Measurements from ENCODE around the gene CLCA1. TPM values are rescaled to one million over a fixed set of nuclear protein-coding genes. Genes with fewer than 3 reads are reported as not detected.

CLCA1 gene
- polyA plus RNA-seq, 1 donor from 2014 or later: not detected

- H3K36me3 Mint-ChIP-seq: no peaks in the 10 kb centered on the region
- no peak overlapping the region for H3K4me3 Mint-ChIP-seq
- H3K27ac Mint-ChIP-seq: no peak overlapping the region
- H3K27me3 Mint-ChIP-seq: peaks cover 2% of the 10 kb centered on the region
- H3K9me3 Mint-ChIP-seq: no peaks in the 10 kb centered on the region
- H3K4me1 Mint-ChIP-seq: peaks cover 0 to 2% (median 0%) of the 10 kb centered on the region in 3 donors
Measured at GRCh38 chr1:86447198-86447790, 21.4 kb upstream of the CLCA1 start.

- H3K4me3 Mint-ChIP-seq: no peak overlapping the region
- H3K27me3 Mint-ChIP-seq: peaks cover 2% of the 10 kb centered on the region
- no peak overlapping the region for H3K27ac Mint-ChIP-seq
- no peaks in the 10 kb centered on the region for H3K36me3 Mint-ChIP-seq
- peaks cover 0 to 2% (median 0%) of the 10 kb centered on the region in 3 donors for H3K4me1 Mint-ChIP-seq
- H3K9me3 Mint-ChIP-seq: no peaks in the 10 kb centered on the region
Measured at GRCh38 chr1:86448670-86449069, 20.1 kb upstream of the CLCA1 start.

DNA sequence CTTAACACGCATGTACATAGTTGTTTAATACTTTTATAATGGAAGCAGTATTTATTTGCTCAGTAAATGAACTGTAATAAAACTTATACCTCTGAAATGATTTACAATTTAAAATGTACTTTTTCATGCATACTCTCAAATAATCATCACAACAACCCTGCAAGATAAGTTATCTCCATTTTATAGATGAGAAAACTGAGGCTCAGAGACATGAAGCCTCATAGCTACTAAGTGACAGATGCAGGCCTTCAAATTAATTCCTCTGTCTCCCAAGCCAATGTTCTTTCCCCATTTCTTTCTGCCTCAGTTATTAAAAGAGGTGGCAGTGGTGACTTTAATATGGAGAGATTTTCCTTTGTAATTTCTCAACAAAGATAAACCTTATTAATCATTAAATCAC lies 19.6 kb upstream of the CLCA1 start:
- H3K27me3 Mint-ChIP-seq: peaks cover 2% of the 10 kb centered on the region
- H3K27ac Mint-ChIP-seq: no peak overlapping the region
- no peaks in the 10 kb centered on the region for H3K9me3 Mint-ChIP-seq
- H3K4me3 Mint-ChIP-seq: no peak overlapping the region
- peaks cover 0 to 2% (median 0%) of the 10 kb centered on the region in 3 donors for H3K4me1 Mint-ChIP-seq
- H3K36me3 Mint-ChIP-seq: no peaks in the 10 kb centered on the region

DNA sequence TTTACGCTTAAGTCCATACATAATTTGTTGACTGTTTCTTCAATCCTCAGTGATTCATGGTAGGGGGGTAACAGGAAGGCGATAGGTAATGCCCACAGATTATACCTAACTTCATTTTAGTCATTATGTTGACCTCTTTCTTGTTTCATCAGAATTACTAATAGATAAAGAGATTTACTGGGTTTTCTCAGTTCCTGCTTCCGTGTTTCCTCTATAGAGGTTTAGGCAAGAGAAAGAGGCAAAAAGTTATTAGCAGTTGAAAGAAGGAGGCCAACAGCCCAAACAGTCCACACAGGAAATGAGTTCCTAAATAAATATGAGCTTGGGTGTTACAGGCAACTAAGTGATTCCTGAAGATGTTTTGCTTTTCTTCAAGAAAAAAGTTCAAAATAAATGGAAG lies 17.9 kb upstream of the CLCA1 start:
- Mint-ChIP-seq H3K27me3 (peaks cover 2% of the 10 kb centered on the region), H3K36me3 (no peaks in the 10 kb centered on the region), H3K27ac (no peak overlapping the region), H3K9me3 (no peaks in the 10 kb centered on the region), H3K4me1 (no peaks in the 10 kb centered on the region), H3K4me3 (no peak overlapping the region)

DNA sequence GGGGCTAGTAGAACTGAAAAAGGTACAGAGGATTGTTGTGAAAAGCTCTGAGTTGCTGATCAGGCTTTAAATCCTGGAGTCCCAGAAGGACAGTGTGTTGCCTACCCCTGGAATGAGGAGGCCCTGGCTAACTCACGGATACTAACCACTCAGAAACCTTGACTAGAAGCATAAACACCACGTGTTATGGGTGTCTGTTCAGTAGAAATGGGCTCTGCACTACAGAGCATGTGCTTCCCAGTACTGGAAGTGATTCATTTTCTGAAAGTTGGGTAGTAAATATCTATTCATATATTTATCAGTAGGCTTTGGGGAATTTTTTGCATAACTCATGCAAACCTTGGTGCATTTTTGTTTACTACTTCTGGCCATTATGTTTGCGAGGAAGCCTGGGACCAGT lies 15.1 kb upstream of the CLCA1 start:
- H3K4me1 Mint-ChIP-seq: no peaks in the 10 kb centered on the region
- no peaks in the 10 kb centered on the region for H3K9me3 Mint-ChIP-seq
- peaks cover 6% of the 10 kb centered on the region for H3K36me3 Mint-ChIP-seq

GRCh38 chr1:86455073-86455472 lies 13.7 kb upstream of the CLCA1 start:
- Mint-ChIP-seq H3K36me3 (peaks cover 6% of the 10 kb centered on the region), H3K27me3 (no peaks in the 10 kb centered on the region), H3K4me3 (no peak overlapping the region), H3K4me1 (no peaks in the 10 kb centered on the region), H3K9me3 (no peaks in the 10 kb centered on the region), H3K27ac (no peak overlapping the region)

More for the DNA sequence above, 15.1 kb upstream of the CLCA1 start:
- Mint-ChIP-seq H3K4me3 (no peak overlapping the region), H3K27ac (no peak overlapping the region), H3K27me3 (no peaks in the 10 kb centered on the region)

DNA sequence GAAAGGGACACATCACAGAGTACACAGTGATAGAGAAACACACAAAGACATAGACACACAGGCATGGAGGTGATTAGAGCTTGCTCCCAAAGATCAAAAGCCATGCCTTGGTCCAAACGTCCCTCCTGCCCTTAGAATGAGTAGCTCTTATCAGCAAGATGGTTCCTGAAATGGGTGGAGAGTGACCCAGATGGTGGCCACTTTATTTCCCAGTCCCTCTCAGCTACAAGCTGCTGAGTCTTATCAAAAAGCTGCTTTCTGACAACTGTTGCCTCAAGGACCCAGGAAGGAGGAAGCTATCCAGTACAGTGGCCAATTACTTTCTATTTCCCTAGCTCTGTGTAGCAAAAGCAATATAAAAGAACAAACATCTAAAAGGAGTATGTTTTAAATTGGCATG lies 7.7 kb upstream of the CLCA1 start:
- Mint-ChIP-seq H3K9me3 (no peaks in the 10 kb centered on the region), H3K36me3 (peaks cover 6% of the 10 kb centered on the region), H3K4me3 (no peak overlapping the region), H3K27ac (peak overlapping the region in 1 of 3 donors; percentile 48), H3K4me1 (no peaks in the 10 kb centered on the region), H3K27me3 (no peaks in the 10 kb centered on the region)

DNA sequence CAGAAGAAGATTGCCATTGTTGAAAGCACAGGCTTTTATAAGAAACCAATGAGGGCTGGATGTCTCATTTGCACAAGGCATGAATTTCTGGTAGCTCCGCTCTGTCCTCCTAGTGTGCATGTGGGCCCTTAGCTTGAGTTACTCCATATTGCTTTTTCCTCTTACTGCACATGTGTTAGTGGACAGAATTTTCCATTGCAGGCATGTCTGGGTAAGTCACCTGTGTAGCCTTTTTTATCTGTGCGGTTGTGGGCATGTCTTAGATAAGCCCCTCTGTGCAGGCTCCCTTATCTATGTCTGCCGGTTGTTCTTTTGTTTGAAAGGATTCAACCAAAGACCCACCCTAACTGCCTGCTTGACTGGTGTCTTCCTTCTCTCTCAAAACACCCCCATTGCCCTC lies 7.2 kb upstream of the CLCA1 start:
- Mint-ChIP-seq H3K27me3 (no peaks in the 10 kb centered on the region), H3K36me3 (peaks cover 6% of the 10 kb centered on the region), H3K27ac (no peak overlapping the region), H3K4me3 (no peak overlapping the region), H3K4me1 (no peaks in the 10 kb centered on the region), H3K9me3 (no peaks in the 10 kb centered on the region)

- H3K27ac Mint-ChIP-seq: no peak overlapping the region
- no peaks in the 10 kb centered on the region for H3K4me1 Mint-ChIP-seq
- no peaks in the 10 kb centered on the region for H3K9me3 Mint-ChIP-seq
- H3K36me3 Mint-ChIP-seq: no peaks in the 10 kb centered on the region
- no peaks in the 10 kb centered on the region for H3K27me3 Mint-ChIP-seq
- H3K4me3 Mint-ChIP-seq: no peak overlapping the region
Measured at GRCh38 chr1:86464819-86465218, 3.9 kb upstream of the CLCA1 start.

DNA sequence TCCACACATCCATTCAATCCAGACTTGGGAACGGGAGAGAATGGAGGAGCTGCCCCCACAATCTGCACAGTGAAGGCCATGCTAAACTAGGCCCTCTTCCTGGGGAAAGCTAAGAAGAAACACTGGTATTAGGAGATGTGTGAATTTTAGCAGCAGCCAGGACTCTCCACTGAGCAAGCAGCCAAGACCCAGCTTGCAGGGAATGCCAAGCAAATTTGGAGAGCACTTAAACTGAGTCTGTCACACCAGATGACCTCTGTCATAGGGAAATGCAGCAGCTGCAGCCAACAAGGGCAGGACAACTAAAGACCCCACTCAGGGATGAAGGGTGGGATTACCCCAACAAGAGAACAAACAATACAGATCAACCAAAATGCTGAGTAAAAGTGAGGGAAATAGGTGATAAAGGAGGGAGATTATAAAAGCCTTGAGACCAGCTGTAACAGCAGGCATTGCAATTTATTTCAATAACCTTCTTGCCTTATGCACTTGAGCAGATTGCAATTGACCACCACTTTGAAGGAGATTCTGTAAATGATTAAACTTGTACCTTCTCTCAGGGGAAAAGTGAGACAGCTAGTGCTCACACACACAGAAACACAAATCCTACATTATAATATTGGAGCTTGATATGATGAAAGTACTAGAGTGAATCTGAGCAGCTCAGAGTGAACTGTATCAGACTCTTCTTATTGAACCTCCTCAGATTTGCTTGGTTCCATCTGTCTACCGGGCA lies 2.5 kb upstream of the CLCA1 start:
- Mint-ChIP-seq H3K27ac (no peak overlapping the region), H3K27me3 (peaks cover 9% of the 10 kb centered on the region), H3K4me1 (peaks cover 0 to 5% (median 0%) of the 10 kb centered on the region in 3 donors), H3K4me3 (no peak overlapping the region), H3K36me3 (no peaks in the 10 kb centered on the region), H3K9me3 (no peaks in the 10 kb centered on the region)

- H3K36me3 Mint-ChIP-seq: no peaks in the 10 kb centered on the region
- H3K27ac Mint-ChIP-seq: no peak overlapping the region
- peaks cover 9% of the 10 kb centered on the region for H3K27me3 Mint-ChIP-seq
- H3K4me3 Mint-ChIP-seq: no peak overlapping the region
- peaks cover 0 to 5% (median 0%) of the 10 kb centered on the region in 3 donors for H3K4me1 Mint-ChIP-seq
- H3K9me3 Mint-ChIP-seq: no peaks in the 10 kb centered on the region
Measured at GRCh38 chr1:86466986-86467385, 1.7 kb upstream of the CLCA1 start.

DNA sequence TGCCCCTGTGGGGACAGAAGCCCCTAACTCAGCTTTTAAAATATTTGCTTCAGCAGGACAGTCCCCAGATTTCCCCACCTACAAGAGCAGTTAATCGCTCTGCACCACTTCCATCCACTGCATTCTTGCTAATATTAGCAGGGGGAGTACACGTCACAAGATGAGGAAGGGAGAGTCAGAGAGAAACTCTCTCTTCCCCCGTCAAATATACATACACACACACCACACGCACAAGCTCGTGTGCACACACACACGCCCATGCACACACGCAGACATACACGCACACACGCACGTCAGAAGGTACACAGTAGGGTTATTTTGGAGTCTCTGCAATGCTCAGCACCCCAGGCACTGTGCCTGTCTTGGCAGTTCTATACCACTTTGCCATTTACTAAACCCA lies 2.1 kb downstream of the CLCA1 start:
- Mint-ChIP-seq H3K27ac (no peak overlapping the region), H3K4me3 (peak overlapping the region in 1 of 4 donors; percentile 1), H3K27me3 (peaks cover 13% of the 10 kb centered on the region), H3K4me1 (peaks cover 0 to 5% (median 0%) of the 10 kb centered on the region in 3 donors), H3K9me3 (no peaks in the 10 kb centered on the region), H3K36me3 (no peaks in the 10 kb centered on the region)

- no peaks in the 10 kb centered on the region for H3K9me3 Mint-ChIP-seq
- H3K27me3 Mint-ChIP-seq: peaks cover 13% of the 10 kb centered on the region
- H3K4me3 Mint-ChIP-seq: no peak overlapping the region
- peaks cover 0 to 5% (median 0%) of the 10 kb centered on the region in 3 donors for H3K4me1 Mint-ChIP-seq
- H3K36me3 Mint-ChIP-seq: no peaks in the 10 kb centered on the region
- H3K27ac Mint-ChIP-seq: no peak overlapping the region
Measured at GRCh38 chr1:86471291-86471690, 2.6 kb downstream of the CLCA1 start.

DNA sequence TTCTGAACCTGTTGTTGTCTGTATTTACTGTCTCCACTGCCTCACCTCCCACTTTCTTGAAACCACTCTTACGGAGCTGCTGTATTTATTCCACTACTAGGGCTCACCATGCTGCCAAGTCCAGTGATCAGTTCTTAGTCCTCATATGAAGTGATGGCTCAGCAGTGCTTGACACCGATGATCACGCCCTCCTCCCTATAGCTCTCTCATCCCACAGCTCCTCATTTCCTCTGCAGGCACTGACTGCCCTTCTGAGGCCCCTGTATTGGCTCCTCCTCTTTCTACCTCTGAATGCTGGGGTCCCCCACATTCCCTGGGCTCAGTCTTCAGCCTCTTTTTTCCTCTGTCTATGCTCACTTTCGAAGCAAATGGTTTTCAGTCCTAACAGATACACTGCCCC lies 3.4 kb downstream of the CLCA1 start:
- Mint-ChIP-seq H3K4me3 (no peak overlapping the region), H3K27me3 (peaks cover 13% of the 10 kb centered on the region), H3K36me3 (no peaks in the 10 kb centered on the region), H3K4me1 (peaks cover 0 to 5% (median 0%) of the 10 kb centered on the region in 3 donors), H3K9me3 (no peaks in the 10 kb centered on the region), H3K27ac (no peak overlapping the region)

GRCh38 chr1:86472767-86473166 lies 4.0 kb downstream of the CLCA1 start:
- H3K36me3 Mint-ChIP-seq: peaks cover under 1% of the 10 kb centered on the region
- no peak overlapping the region for H3K4me3 Mint-ChIP-seq
- no peak overlapping the region for H3K27ac Mint-ChIP-seq
- peaks cover 0 to 5% (median 0%) of the 10 kb centered on the region in 3 donors for H3K4me1 Mint-ChIP-seq
- no peaks in the 10 kb centered on the region for H3K9me3 Mint-ChIP-seq
- peaks cover 13% of the 10 kb centered on the region for H3K27me3 Mint-ChIP-seq

GRCh38 chr1:86477256-86477655 lies 8.5 kb downstream of the CLCA1 start:
- no peaks in the 10 kb centered on the region for H3K4me1 Mint-ChIP-seq
- H3K9me3 Mint-ChIP-seq: no peaks in the 10 kb centered on the region
- H3K27ac Mint-ChIP-seq: no peak overlapping the region
- peaks cover 2% of the 10 kb centered on the region for H3K27me3 Mint-ChIP-seq
- no peak overlapping the region for H3K4me3 Mint-ChIP-seq
- H3K36me3 Mint-ChIP-seq: peaks cover 3% of the 10 kb centered on the region

All from IgD-negative memory B cell (primary cell).